GM19035 (cell line): Measurements from ENCODE around the gene ULBP1.
"Not testable (repeated sequence)": the region's sequence is repeated elsewhere in the genome, so short reads cannot be mapped to it uniquely, and the experiment has no call there.

Experiments used
- ATAC-seq: cut with Tn5 transposase; IDR thresholded peaks from one replicate; pipeline ENCODE4 v1.9.1; 2021; ENCODE audit not compliant: unreplicated experiment

ULBP1 gene

GRCh38 chr6:150004101-150004782 is 40.5 kb downstream of the ULBP1 start:
- peak; percentile 18 for ATAC-seq

- peak; percentile 81 for ATAC-seq
Measured at GRCh38 chr6:150004783-150005717, 41.3 kb downstream of the ULBP1 start.

- no peak for ATAC-seq
Measured at GRCh38 chr6:150005761-150006651, 42.3 kb downstream of the ULBP1 start.

GRCh38 chr6:150006961-150007464 is 43.3 kb downstream of the ULBP1 start:
- ATAC-seq: no peak

- ATAC-seq: no peak
Measured at GRCh38 chr6:150008588-150008987, 44.8 kb downstream of the ULBP1 start.

- not testable (repeated sequence) for ATAC-seq
Measured at GRCh38 chr6:150012846-150013784, 49.4 kb downstream of the ULBP1 start.

DNA sequence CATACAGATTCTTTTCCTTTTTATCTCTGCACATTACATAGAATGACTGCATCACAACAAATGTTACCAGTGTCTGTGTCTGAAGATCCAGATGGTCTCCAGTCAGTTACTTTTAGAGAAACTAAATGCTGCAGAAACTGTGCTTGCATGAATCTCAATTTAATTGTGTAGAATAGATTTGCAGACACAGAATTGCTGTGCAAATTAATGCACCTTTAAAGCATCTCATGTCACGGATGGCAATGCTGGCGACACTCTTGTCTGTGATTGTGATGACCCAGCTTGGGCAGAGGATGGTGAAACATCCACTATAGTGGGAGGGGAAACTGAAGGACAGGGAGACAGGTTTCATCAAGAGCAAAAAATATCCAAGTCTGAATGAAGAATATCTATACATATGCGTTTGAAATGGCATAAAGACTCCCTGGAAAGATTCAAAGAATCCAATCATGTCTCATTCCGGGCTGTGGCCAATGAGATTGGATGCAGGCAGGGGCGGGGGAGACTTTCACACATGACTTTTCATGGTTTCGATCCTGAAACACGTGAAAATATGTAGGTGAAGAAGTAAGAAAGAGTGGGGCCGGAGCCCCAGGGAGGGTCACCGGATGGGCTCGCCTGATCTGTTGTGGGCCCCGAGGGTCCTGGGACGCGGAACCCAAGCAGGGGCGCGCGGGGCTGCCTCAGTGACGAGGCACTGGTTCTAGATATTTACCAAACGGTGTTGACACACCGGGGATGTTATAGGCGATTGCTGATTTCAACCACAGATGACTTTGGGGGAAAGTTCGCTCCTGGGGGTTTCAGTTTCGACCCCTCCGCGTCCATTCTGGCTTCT is 50.3 kb downstream of the ULBP1 start:
- ATAC-seq: not testable (repeated sequence)

GRCh38 chr6:150014623-150015280 is 51.0 kb downstream of the ULBP1 start:
- ATAC-seq: not testable (repeated sequence)

DNA sequence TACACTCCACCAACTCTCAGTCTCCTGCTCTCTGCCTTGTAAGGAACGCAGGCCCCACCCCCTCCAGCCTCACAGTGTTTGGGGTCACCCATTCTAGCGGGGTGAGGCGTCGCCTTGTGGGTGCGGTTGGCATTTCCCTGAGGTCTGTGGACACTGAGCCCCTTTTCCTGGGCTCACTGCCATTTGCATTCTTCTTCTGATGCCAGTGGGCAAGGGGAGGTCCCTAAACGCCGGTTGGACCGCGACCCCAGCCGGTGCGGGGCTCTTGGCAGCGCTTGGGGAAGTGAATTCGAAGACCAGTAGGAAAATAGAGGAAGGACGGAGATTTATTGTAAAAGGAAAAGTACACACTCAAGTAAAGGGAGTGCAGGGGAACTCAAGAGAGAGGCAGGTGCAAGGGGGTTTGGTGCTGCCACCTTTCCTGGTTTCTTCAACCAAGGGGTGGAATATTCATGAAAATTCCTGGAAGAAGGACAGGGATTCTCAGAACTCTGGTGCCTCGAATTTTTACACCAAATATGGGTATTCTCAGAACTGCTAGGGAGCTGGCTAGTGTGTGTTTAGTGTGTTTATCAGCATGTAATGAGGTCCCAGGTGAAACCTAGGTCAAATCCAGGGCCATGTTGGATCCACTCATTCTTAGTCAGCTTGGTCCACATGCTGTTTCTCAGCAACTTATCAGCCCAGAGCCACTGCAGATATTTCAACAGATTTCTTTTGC is 51.7 kb downstream of the ULBP1 start:
- not testable (repeated sequence) for ATAC-seq

DNA sequence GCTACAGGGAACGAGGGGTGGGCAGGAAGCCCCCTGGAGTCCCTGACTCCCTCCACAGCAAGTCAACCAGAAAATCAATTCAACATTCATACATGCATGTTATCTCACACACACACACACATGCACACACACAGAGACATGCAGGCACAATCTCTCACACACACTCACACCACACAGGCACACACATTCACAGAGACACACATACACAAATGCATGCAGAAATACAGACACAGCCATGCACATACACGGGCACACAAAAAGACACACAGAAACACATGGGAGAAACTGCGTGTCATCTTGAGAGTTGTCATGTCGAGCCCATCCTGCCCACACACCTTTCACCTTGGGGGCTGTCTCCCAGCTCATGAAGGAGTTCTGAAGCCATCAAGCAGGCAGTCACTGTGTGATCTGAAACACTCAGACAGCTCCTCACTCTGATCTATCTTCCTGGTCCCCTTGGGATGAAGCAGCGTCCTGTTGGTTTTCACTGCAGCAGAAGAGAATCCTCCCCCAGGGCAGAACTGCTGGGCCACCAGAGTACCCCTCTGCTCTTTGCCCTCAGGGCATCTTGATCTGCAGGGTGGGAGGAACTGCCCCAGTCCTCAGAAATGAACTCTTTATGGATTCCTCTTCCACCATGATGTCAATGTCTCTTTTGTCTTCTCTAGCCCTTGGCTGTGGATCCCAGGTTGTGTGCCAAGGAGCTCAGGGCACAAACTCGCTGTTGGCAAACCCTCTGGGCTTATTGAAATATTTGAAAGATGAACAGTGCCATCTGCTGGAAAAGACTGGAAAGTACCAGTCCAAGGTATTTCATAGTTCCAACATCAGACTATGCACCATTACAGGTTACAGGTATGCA is 52.8 kb downstream of the ULBP1 start:
- ATAC-seq: no peak

DNA sequence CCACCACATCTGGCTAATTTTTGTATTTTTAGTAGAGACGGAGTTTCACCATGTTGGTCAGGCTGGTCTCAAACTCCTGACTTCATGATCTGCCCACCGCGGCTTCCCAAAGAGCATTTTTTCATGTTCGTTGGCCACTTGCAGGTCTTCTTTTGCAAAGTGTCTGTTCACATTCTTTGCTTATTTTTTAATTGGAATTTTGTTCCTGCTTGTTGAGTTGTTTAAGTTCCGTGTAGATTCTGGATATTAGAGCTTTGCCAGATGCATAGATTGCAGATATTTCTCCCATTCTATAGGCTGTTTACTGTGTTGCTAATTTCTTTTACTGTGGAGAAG is 53.4 kb downstream of the ULBP1 start:
- not testable (repeated sequence) for ATAC-seq

- no peak for ATAC-seq
Measured at GRCh38 chr6:150018846-150019580, 55.3 kb downstream of the ULBP1 start.

- ATAC-seq: not testable (repeated sequence)
Measured at GRCh38 chr6:150021870-150022269, 58.1 kb downstream of the ULBP1 start.
